T-helper 2 cell treated with Interferon-gamma antibody and Interleukin-4, amounts not matched to agents 5 μg/mL and 100 μg/mL, for 36 hours (primary cell): ENCODE results near the gene E4F1.
A peak's percentile ranks its signal among the peaks of the same experiment; 100 is the strongest.
"Not testable (repeated sequence)": the region's sequence is repeated elsewhere in the genome, so short reads cannot be mapped to it uniquely, and the experiment has no call there.

Source experiments
- DNase-seq: peaks from one replicate; pipeline ENCODE4 v3.0.0; 2021; ENCODE audit warnings: low spot score
- H3K27ac Mint-ChIP-seq: one replicate; pipeline ENCODE4 v1.8.0; 2021; ENCODE audit warnings: mild to moderate bottlenecking, mixed read lengths
- H3K27me3 Mint-ChIP-seq: one replicate; pipeline ENCODE4 v1.8.0; 2021; ENCODE audit warnings: low read depth, mixed read lengths
- H3K36me3 Mint-ChIP-seq: one replicate; pipeline ENCODE4 v1.8.0; 2021; ENCODE audit warnings: low read depth, mixed read lengths
- H3K4me1 Mint-ChIP-seq: one replicate; pipeline ENCODE4 v1.8.0; 2021; ENCODE audit warnings: low read depth, mixed read lengths
- H3K4me3 Mint-ChIP-seq: one replicate; pipeline ENCODE4 v1.8.0; 2022; ENCODE audit warnings: mild to moderate bottlenecking, moderate library complexity, mixed read lengths
- H3K9me3 Mint-ChIP-seq: one replicate; pipeline ENCODE4 v1.8.0; 2021; ENCODE audit warnings: mixed read lengths

Gene E4F1

DNA sequence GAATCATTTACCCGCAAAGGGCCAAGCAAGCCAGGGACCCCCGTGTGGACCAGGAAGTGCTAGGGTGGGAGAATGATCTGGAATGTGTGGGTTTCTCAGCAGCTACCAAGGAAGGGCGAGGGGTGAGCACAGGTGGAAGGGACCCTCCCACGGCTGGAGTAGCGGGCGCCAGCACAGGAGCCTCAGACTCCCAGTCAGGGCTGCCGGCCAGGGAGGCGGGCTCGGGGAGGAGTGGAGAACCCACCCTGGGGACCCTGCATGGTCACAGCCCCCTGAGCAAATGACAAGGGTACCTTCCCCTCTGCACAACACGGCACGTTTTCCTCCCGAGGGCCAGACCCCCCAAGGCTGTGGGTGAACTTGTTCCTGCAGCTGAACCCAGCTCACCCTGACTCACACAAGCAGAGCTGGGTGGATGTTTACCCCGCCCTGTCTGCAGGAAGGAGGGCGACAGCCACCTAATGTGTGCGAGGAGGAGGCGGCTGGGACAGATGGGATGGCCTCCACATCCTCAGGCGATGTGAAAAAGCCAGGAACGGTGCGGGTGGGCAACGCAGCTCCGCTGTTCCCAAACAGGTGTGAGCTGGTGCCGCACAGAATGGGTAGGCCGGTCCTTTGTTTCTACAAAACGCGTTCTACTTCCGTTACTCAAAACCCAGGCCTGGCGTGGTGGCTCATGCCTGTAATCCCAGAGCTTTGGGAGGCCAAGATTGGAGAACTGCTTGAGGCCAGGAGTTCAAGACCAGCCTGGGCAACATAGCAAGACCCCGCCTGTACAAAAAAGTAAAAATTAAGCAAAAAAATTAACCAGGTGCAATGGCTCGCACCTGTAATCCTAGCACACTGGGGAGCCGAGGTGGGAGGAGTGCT, 21.8 kb downstream of the E4F1 start:
- Mint-ChIP-seq H3K27ac (no peak overlapping the region), H3K27me3 (no peaks in the 10 kb centered on the region), H3K9me3 (no peaks in the 10 kb centered on the region)

DNA sequence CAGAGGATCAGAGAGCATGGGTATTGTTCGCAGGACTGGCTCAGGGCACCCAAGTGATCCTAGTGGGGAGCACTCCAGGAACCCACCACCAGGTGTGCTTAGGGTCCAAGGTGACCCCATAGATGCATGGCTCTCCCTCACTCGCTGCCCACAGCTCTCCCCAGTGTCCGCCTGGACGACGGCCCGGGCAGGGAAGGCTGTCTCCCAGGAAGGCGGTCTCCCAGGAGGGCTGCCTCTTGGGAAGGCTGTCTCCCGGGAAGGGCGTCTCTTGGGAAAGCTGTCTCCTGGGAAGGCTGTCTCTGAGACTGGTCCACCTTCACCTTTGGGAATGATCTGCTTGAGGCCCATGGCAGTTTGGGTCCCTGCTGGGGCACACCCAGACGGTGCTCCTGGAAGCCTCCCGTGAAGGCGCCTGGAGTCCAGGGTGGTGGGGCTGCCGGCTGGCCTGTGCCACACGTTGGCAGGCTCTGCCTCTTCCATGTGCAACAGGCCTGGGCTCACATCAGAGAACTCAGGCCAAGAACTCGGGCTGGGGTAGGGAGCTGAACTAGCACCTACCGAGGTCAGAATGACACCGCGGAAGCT, 23.0 kb downstream of the E4F1 start:
- H3K36me3 Mint-ChIP-seq, result peaks cover 14% of the 10 kb centered on the region
- H3K4me3 Mint-ChIP-seq, result no peak overlapping the region
- peaks cover 3% of the 10 kb centered on the region for H3K4me1 Mint-ChIP-seq
- H3K27ac Mint-ChIP-seq, result no peak overlapping the region
- no peaks in the 10 kb centered on the region for H3K9me3 Mint-ChIP-seq
- H3K27me3 Mint-ChIP-seq, result no peaks in the 10 kb centered on the region
- DNase-seq, result no peak

More for the DNA sequence above, 21.8 kb downstream of the E4F1 start:
- DNase-seq, result no peak
- Mint-ChIP-seq H3K36me3 (peaks cover 11% of the 10 kb centered on the region), H3K4me1 (no peaks in the 10 kb centered on the region), H3K4me3 (no peak overlapping the region)

DNA sequence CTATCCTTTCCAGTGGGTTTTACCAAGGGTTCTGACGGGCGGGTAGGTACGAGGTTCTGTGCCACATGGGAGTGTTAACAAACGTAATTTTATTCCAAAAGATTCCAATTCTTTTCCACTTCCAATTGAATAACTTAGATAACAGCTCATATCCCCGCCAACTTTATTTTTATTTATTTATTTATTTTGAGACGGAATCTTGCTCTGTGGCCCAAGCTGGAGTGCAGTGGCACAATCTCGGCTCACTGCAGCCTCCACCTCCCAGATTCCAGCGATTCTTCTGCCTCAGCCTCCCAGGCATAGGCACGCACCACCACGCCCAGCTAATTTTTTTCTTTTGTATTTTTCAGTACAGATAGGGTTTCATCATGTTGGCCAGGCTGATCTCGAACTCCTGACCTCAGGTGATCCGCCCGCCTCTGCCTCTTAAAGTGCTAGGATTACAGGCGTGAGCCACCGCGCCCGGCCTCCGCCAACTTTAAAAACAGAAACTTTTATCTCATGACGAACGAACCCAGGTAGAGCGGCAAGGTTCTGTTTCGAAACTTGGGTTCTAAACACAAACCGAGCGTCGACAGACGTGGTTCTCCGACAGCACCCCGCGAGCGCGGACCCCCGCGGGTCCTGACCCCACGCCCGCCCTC, 27.4 kb downstream of the E4F1 start:
- peaks cover 3% of the 10 kb centered on the region for H3K4me1 Mint-ChIP-seq
- peak overlapping the region; percentile 92 for H3K27ac Mint-ChIP-seq
- no peaks in the 10 kb centered on the region for H3K9me3 Mint-ChIP-seq
- H3K27me3 Mint-ChIP-seq, result no peaks in the 10 kb centered on the region
- peaks cover 27% of the 10 kb centered on the region for H3K36me3 Mint-ChIP-seq
- peak; percentile 24 for DNase-seq
- H3K4me3 Mint-ChIP-seq, result peak overlapping the region; percentile 91

DNA sequence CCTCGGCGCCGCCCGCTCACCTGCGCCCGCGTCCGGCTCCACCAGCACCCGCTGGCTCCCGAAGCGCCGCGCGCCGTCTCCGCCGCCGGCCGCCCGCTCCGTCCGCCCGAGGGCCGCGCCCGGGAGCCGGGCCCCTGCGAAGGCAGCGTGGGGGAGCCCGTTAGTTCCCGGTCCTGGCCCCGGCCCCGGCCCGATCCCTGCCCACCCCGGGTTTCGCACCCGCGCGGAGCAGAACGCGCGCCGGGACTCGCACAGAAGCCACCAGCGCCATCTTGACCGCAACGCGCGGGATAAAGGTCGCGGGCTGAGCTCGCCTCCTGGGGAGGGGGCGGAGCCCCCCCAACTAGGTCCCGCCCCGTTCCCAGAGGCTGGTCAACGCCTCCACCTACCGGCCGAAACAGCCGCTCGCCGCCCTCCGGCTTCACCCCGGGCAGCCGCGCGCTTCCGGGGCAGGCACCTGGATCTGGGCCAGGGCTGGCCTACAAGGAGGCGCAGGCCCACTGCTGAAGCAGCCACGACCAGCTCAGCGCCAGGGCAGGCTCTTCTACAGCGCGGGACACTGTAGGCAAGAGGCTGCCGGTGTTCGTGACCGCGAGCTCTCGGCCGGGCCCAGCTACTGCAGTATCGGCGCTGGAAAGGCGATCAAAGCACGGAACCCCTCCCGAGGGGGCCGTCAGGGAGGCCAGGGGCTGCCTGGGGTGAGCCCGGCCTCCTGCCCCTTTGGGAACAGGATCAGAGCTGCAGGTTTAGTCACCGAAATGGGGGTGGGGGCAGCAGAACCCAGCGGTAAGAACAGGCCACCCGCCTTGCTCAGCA, 28.1 kb downstream of the E4F1 start, which contains the start of gene ECI1:
ECI1 (minus strand) TSS at position 292 of the 816 bp plus-strand sequence; CDS start at position 271, 21 bp downstream.
- Mint-ChIP-seq H3K4me3 (peak within 1 kb of the TSS; percentile 91), H3K27me3 (no peaks in the 10 kb centered on the region), H3K9me3 (no peaks in the 10 kb centered on the region), H3K4me1 (peaks cover 3% of the 10 kb centered on the region), H3K27ac (peak within 1 kb of the TSS; percentile 92), H3K36me3 (peaks cover 34% of the 10 kb centered on the region)
- peak; percentile 89 for DNase-seq

DNA sequence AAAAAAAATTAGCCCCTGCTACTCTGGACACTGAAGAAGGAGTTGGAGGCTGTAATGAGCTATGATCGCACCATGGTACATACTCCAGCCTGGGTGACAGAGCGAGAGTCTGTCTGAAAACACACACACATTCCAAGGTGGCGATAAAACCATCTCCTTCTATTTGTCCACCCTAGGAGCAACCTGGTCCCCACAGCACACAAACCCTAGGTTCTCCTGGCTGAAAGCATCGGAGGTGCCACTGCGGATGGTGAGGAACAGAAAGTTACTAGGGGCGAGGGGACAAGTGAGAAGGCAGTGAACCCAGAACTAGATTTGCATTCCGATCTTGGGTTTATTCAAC, 29.4 kb downstream of the E4F1 start:
- Mint-ChIP-seq H3K36me3 (peaks cover 43% of the 10 kb centered on the region), H3K27me3 (no peaks in the 10 kb centered on the region), H3K27ac (peak overlapping the region; percentile 63), H3K4me3 (no peak overlapping the region), H3K9me3 (no peaks in the 10 kb centered on the region), H3K4me1 (peaks cover 3% of the 10 kb centered on the region)
- no peak for DNase-seq

DNA sequence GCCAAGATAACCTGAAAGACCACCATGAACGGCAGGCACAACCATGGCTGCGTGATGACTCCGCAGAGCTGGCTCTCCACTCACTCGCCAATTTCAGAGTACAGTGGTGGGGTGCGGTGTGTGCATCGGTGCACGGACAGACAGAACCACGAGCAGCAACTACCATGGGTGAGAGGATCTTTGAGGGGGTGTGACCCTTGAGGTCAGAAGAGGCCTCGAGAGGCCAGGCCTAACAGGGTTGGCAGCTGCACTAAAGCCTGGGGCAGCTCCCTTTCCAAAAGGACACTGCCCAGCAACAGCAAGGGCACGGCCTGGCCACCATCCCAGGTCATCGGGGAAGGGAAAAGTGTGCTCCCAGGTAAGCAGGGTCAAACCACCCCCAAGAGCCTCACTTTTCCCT, 29.9 kb downstream of the E4F1 start:
- Mint-ChIP-seq H3K27ac (no peak overlapping the region), H3K36me3 (peaks cover 48% of the 10 kb centered on the region), H3K4me3 (no peak overlapping the region), H3K4me1 (peaks cover 3% of the 10 kb centered on the region), H3K9me3 (no peaks in the 10 kb centered on the region), H3K27me3 (no peaks in the 10 kb centered on the region)
- DNase-seq, result no peak

DNA sequence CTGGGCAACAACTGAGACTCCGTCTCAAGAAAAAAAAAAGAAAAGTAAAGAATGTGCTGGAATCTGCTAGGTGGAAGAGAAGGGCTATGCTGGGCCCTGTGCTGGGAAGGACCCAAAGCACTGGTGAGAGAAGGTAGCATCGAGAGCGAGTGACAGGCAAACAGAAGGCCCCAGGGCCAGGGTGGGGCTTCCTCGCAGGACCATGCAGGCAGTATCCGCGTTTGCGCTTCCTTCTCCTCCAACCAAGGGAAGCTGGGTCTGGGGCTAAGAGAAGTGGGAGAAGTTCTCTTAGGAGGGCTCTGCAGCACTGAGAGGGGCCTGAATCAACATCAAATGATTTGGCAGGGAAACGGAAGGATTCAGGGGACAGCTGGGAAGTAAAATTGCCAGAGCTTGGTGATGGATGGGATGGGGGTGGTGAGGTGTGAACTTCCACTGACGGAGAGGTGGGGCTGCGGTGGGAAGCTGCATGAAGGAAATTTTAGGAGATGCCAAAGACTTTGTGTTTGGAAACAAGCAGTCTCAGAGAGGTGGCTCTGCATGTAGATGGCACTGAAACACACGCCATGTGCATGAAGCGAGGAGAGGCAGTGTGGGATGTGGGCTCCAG, 33.2 kb downstream of the E4F1 start:
- peaks cover 64% of the 10 kb centered on the region for H3K36me3 Mint-ChIP-seq
- H3K4me1 Mint-ChIP-seq, result peaks cover 2% of the 10 kb centered on the region
- no peak overlapping the region for H3K4me3 Mint-ChIP-seq
- H3K27me3 Mint-ChIP-seq, result no peaks in the 10 kb centered on the region
- no peak overlapping the region for H3K27ac Mint-ChIP-seq
- no peak for DNase-seq
- H3K9me3 Mint-ChIP-seq, result no peaks in the 10 kb centered on the region

DNA sequence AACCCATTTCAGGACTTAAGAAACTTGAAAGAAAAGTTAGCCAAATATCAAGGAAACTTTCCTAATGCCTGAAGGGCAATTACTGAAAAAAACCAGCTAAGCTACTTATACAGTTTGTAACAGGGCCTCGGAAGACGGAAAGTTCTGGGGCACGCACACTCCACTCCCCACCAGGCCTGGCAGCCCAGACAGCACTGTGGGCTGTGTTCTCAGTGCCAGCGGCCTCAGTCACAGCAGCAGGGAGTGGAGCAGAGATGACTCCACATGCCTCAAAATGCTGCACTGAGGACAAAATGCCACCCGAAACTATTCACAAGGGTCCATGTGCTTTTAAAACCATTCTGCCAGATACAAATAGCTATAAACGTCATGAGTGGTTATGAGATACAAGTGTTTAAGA, 34.3 kb downstream of the E4F1 start:
- Mint-ChIP-seq H3K27me3 (no peaks in the 10 kb centered on the region), H3K27ac (no peak overlapping the region), H3K4me3 (no peak overlapping the region), H3K36me3 (peaks cover 70% of the 10 kb centered on the region), H3K9me3 (no peaks in the 10 kb centered on the region), H3K4me1 (peaks cover 2% of the 10 kb centered on the region)
- no peak for DNase-seq

DNA sequence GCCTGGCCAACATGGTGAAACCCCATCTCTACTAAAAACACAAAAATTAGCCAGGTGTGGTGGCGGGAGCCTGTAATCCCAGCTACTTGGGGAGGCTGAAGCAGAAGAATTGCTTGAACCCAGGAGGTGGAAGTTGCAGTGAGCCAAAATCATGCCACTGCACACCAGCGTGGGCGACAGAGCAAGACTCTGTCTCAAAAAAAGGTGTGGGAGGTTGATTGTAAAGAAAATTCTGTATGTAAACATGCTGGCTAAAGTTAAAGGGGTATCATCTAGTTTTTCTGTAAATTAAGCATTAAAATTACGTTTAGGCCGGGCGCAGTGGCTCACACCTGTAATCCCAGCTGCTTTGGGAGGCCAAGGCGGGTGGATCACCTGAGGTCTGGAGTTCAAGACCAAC, 35.1 kb downstream of the E4F1 start:
- H3K9me3 Mint-ChIP-seq, DNase-seq, H3K27ac Mint-ChIP-seq, H3K4me1 Mint-ChIP-seq, H3K27me3 Mint-ChIP-seq, H3K4me3 Mint-ChIP-seq: not testable (repeated sequence)
- peaks cover 70% of the 10 kb centered on the region for H3K36me3 Mint-ChIP-seq

DNA sequence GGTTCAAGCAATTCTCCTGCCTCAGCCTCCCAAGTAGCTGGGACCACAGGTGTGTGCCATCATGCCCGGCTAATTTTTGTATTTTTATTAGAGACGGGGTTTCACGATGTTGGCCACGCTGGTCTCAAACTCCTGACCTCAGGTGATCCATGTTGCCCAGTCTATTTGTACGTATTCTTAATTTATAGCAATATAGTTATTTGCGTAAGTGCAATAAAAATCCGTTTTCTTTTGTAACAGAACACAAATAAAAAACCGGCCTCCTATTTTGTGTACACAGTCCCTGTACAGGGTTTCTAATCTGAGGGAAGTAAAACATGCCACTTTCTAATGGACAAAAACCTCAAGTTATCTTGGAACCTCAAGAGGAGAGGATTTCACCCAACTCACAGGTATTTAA, 36.9 kb downstream of the E4F1 start:
- Mint-ChIP-seq H3K36me3 (peaks cover 72% of the 10 kb centered on the region), H3K4me1 (peaks cover 9% of the 10 kb centered on the region), H3K9me3 (no peaks in the 10 kb centered on the region), H3K27ac (no peak overlapping the region), H3K27me3 (no peaks in the 10 kb centered on the region), H3K4me3 (no peak overlapping the region)
- no peak for DNase-seq

DNA sequence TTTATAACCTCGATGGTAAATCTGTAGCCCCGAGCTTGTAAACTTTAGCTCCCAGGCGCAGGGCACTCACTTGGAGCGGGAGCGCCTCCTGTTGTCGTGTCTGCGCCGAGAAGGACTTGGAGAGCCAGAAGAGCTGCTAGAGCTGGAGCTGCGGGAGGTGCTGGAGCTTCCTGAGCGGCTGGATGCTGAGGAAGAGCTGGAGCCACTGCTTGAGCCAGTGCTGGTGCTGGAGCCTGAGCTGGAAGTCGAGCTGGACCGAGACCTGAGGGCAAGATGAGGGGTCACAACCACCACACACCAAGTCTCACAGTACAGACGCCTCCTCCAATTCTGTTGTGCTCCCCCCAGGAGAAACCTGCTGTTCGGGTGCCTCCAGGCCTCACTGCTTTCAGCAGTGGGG, 39.6 kb downstream of the E4F1 start:
- not testable (repeated sequence) for H3K27ac Mint-ChIP-seq, H3K27me3 Mint-ChIP-seq, H3K9me3 Mint-ChIP-seq, DNase-seq, H3K4me3 Mint-ChIP-seq
- Mint-ChIP-seq H3K36me3 (peaks cover 62% of the 10 kb centered on the region), H3K4me1 (peaks cover 22% of the 10 kb centered on the region)

DNA sequence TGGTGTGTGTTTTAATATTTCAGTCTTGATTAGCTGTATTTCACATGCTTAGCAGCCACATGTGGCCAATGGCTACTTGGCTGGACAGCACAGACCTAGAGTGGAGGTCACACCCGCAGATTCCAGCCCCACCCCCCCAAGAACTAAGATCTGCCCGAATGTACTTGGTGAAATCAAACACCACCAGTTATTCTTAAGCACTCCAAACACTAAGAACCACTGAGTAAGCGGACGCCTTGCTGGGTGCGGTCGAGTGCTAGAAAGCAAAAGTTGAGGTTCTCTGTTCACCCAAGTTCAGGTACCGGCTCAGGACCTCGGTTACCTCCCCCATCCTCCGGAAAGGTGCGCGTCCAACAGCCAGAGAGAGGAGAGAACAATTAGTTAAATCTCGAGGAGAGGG, 43.5 kb downstream of the E4F1 start:
- not testable (repeated sequence) for DNase-seq
- Mint-ChIP-seq H3K4me1 (peaks cover 23% of the 10 kb centered on the region), H3K27ac (peak overlapping the region; percentile 90)

DNA sequence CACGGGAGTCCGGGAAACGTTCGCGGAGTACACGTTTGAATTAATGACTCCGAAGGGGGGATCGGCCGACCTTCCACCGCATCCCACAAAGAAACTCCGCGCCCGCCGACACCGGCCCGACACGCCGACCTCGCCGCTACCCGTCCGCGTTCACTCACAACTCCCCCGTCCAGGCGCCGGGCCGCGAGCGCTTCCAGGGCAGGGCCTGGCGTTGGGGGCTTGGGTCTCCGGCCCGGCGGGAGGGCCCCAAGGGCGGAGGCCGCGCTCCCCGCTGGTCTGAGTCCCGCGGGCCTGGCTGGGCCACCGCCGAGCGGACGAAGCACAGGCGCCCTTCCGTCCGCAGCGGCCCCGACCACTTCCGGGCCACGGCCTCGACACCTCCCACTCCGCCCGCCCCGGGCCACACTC, 44.1 kb downstream of the E4F1 start:
- H3K27ac Mint-ChIP-seq, result peak overlapping the region; percentile 98
- H3K9me3 Mint-ChIP-seq, H3K27me3 Mint-ChIP-seq, DNase-seq: not testable (repeated sequence)
- peak overlapping the region; percentile 93 for H3K4me3 Mint-ChIP-seq
- peaks cover 34% of the 10 kb centered on the region for H3K36me3 Mint-ChIP-seq
- peaks cover 23% of the 10 kb centered on the region for H3K4me1 Mint-ChIP-seq

More for the DNA sequence above, 43.5 kb downstream of the E4F1 start:
- not testable (repeated sequence) for H3K27me3 Mint-ChIP-seq, H3K9me3 Mint-ChIP-seq
- H3K4me3 Mint-ChIP-seq, result peak overlapping the region; percentile 93
- H3K36me3 Mint-ChIP-seq, result peaks cover 40% of the 10 kb centered on the region
